T follicular helper cell (primary cell): ENCODE results near the gene CCNT1.
"Not testable (repeated sequence)": the region's sequence is repeated elsewhere in the genome, so short reads cannot be mapped to it uniquely, and the experiment has no call there.

Experiments used
- DNase-seq: peaks from one replicate; pipeline ENCODE4 v3.0.0-alpha.2; 2020; ENCODE audit warnings: low read depth
- total RNA-seq, 2 experiments: gene quantifications; one replicate each; lab custom pipeline; 2026; lab: John Stamatoyannopoulos, UW

The CCNT1 gene
- total RNA-seq: 113 to 131 reads per million in 2 experiments

DNA sequence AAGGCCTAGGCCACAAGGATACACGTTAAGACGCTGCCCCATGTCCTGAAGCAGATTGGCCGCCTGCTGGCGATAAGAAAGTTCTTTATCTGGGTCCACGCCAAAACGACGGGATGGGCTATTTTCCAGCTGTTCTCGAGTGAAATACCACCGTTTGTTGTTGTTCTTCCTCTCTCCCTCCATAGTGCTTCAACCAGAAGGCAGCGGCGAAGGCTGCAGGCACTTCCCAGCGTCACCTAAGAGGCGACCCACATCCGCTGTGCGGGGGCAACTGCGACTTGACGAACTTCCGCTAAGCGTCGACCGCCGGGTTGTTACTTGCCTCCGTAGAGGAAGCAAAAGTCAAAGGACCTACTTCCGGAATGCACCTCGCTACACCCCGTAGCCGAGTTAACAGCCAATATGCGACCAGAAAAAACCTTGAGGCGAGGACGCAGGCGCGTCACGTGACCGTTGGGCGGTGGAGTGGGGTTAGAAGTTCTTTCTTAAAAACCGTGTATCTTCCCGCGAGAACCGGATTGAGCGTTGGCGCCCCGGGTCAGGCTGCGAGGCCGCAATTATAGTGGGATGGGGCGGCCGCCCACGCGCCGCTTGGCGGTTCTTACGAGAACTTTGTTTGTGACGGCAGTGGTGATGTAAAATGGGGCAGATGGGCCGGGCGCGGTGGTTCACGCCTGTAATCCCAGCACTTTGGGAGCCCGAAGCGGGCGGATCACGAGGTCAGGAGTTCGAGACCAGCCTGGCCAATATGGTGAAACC lies at the start of gene CCNT1:
Gene CCNT1 (minus strand): TSS at position 215 of the 759 bp plus-strand sequence. CDS start 32 bp downstream, at position 183.
- DNase-seq: peak; percentile 98

DNA sequence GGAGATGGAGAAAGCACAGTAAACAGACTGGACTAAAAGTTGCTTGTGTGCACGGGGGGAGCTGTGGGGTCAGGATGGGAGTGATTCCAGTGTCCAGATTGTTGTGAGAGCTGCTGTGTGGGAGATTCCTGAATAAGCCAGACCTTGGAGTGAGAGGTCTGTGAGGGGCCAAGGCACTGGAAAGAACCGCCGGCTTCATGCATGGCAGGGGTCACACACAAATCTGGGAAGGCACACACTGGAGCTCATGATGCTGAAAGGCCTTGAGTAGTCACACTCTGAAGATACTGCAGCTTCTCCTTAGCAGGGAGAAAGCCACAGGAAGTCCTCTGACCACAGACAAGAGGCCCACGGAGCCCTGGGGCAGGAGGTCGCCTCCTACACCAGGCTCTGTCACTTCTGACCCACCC lies 49.3 kb upstream of the CCNT1 start:
- DNase-seq: no peak

DNA sequence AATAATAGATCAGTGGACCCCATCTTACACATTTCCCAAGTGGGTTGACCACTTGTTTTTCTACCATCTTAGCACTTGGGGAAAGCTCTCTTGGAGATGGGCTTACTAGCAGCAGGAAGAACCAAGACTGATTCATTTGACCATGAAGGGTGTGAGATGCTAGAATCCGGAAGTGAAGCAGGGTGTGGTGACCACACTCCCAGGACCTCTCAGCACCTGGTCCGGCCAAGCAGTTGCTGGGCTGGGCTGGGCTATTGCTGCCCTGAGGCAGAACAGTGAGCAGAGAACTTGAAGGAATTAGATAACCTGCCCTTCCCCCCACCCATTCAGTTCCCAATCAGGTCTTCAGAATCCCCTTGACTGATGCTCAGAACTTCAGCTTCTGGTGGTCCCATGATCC lies 48.0 kb upstream of the CCNT1 start:
- DNase-seq: no peak

DNA sequence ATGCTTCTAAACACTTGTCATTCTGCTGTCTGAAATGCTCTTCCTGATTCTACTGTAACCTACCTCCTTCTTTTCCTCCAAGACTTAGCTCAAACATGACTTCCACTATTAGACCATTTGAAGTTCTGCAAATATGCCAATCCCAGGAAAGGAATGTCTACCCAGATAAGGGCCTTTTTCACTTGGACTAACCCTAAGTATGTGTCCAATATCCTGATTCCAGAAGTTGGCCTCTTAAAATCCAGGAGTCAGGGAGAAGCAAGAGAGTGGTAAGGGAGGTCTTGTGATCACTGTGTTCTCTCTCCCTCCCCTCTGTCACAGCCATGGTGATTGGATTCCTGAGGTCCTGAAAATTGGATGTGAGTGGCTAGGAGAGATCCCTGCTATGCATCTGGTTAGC lies 42.2 kb upstream of the CCNT1 start:
- no peak for DNase-seq

DNA sequence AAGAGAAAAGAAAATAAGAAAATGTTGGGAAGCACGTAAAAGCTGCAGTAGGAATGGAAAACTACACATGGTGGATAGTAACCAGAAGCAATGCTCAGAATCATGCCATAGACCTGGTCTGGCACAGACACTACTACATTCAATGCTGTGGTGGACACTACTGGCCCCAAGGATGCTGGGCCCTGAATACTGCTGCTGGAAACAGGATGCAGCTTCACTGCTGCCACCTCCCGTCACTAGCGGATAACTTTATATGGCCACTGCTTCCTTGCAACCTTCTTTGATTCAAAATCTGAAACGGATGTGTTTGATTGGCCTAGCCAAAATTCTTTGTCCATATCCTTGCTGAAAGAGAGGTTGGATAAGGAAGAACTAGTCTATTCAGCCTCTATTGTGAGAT lies 41.7 kb upstream of the CCNT1 start:
- no peak for DNase-seq

DNA sequence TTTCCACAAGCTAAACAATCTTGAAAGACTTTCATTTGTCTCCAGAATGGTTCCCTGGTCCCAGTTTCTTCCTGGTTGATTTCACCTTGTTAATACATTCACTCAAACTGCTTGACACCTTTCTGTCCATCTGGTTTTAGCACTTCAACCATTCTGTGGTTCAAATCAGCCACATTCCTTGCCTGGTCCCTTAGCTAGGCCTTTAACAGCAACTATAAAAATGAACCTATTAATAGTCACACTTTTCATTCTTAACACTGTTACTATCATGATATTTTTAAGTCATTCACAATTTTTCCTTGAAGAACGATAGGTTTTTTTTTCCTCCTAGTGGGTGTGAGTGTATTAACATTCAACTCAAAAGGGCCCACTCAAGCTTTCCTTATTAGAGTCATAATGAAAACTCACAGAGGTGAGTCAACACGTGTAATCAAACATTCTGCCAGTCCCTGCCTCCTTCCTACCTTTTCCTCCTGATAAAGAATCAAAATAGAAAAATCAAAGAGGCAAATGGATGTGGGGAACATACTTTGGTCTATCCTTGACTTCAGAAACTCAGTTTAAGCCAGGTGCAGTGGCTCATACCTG lies 34.4 kb upstream of the CCNT1 start:
- DNase-seq: no peak

DNA sequence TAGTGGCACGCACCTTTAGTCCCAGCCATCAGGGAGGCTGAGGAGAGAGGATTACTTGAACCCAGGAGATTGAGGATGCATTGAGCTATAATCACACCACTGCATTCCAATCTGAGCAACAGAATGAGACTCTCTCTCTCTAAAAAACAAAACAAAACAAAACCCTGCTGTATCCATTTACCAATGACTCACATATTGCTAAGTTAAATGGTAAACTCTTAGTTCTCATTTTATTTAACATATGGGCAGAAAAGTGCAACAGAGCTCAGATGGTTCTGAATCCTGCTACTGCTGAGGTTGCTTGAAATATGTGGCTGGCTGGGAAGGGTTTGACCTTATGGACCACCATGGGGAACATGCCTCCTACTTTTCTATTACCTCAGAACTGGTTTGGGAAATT lies 33.7 kb upstream of the CCNT1 start:
- no peak for DNase-seq

DNA sequence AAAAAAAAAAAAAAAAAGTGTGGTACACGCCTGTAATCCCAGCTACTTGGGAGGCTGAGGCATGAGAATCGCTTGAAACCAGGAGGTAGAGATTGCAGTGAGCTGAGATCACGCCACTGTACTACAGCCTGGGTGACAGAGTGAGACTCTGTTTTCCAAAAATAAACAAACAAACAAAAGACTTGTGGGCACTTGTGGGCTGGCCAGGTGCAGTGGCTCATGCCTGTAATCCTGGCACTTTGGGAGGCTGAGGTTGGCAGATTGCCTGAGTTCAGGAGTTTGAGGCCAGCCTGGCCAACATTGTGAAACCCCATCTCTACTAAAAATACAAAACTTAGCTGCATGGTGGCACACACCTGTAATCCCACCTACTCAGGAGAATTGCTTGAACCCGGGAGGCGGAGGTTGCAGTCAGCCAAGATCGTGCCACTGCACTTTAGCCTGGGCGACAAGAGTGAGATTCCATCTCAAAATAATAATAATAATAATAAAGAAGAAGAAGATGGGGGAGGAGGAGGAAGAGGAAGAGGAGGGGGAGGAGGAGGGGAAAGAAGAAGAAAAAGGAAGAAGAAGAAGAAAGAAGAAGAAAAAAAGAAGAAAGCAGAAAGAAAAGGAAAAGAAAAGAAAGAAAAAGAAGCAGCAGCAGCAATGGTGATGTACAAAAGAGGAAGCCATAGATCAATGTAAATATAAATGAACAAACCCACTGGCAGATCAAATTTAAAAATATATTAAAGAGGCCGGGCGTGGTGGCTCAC lies 27.9 kb upstream of the CCNT1 start:
- no peak for DNase-seq

DNA sequence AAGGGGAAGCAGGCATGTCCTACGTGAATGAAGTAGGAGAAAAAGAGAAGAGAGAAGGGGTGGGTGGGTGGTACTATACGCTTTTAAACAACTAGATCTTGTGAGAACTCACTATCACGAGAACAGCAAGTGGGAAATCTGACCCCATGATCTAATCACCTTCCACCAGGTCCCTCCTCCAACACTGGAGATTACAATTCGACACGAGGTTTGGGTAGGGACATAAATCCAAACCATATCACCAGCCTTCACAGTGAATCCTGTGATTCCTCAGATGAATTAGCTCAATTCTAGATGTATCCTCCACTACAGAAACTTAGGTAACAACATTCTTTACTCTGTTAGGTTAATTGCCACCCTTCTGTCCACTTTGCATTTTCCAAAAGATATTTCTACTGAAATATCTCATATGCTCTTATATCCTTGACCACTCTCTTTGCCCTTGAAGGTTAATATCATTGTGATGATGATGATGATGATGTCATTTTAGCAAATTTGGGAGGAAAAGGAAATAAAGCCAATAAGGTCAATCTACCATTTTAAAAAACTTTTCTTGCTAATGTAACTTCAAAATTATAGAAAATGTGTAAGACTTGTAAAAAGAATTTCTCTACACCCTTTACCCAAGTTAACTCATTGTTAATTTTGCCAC lies 23.2 kb upstream of the CCNT1 start:
- no peak for DNase-seq

DNA sequence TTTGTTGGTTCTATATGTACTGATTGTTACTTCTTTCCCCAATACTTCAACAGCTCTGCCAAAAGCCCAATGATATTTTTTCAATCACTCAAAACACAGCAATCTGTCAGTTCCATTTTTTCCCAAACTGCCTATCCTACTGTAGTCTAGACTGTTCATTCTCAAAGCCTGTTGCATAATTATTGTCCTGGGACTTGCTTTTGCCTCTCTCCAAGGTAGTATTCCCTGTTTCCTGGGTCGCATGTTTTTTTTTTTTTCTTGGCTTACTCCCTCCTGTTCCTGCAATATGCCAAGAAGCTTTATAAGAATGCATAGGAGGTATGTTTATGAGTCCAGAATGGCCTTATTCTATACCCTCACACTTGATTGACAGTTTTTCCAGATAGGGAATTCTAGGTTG lies 19.9 kb upstream of the CCNT1 start:
- no peak for DNase-seq

DNA sequence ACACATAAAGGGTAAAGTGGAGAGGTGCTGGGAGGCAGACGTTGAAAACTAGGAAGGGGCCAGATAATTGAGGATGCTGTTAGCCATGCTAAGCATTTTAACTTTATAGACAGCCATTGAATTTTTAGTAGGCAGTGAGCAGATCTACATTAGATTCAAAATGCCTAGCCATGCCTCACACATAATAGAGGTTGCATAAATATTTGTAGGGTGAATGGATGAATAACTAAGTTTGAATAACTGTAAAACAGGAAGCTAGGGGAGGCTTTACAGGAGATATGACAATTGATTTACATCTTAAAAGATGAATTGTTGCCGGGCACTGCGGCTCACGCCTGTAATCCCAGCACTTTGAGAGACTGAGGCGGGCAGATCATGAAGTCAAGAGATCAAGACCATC lies 12.3 kb upstream of the CCNT1 start:
- DNase-seq: no peak

DNA sequence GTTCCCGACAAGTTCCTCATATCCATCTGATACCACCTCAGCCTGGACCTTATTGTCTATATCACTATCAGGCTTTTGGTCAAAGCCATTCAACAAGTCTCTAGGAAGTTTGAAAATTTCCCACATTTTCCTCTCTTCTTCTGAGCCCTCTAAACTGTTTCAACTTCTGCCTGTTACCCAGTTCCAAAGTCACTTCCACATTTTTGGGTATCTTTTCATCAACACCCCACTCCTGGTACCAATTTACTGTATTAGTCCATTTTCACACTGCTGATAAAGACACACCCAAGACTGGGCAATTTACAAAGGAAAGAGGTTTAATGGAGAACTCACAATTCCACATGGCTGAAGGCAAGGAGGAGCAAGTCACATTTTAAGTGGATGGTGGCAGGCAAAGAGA lies 4.2 kb upstream of the CCNT1 start:
- DNase-seq: not testable (repeated sequence)

DNA sequence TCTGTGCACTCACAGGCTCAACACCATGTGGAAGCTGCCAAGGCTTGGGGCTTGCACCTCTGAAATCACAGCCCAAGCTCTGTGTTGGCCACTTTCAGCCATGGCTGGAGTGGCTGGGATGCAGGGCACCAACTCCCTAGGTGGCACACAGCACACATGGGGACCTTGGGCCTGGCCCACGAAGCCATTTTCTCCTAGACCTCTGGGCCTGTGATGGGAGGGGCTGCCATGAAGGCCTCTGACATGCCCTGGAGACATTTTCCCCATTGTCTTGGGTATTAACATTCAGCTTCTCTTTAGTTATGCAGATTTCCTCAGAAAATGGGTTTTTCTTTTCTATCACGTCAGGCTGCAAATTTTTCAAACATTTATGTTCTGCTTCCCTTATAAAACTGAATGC lies 3.7 kb upstream of the CCNT1 start:
- not testable (repeated sequence) for DNase-seq

DNA sequence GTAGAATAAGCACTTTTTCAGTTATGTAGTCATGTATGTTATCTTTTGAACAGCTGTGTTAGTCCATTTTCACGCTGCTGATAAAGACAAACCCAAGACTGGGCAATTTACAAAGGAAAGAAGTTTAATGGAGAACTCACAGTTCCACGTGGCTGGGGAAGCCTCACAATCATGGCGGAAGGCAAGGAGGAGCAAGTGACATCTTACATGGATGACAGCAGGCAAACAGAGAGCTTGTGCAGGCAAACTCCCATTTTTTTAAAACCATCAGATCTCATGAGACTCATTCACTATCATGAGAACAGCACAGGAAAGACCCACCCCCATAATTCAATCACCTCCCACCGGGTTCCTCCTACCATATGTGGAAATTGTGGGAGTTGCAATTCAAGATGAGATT lies 2.5 kb upstream of the CCNT1 start:
- DNase-seq: not testable (repeated sequence)

DNA sequence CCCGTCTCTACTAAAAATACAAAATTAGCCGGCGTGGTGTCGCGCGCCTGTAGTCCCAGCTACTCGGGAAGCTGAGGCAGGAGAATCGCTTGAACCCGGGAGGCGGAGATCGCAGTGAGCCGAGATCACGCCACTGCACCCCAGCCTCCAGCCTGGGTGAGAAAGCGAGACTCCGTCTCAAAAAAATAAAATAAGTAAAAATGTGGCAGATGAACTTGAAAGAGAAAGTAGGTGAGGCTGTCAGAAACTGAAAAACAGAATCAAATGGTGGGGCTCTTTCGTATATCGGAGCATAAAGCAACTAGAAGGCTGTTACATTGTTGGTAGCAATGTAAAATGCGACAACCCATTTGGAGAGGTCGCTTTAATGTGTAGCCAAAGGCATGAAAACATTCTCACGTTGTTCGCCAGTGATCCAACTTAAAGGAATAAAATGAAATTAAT lies 767 bp upstream of the CCNT1 start:
- DNase-seq: no peak

DNA sequence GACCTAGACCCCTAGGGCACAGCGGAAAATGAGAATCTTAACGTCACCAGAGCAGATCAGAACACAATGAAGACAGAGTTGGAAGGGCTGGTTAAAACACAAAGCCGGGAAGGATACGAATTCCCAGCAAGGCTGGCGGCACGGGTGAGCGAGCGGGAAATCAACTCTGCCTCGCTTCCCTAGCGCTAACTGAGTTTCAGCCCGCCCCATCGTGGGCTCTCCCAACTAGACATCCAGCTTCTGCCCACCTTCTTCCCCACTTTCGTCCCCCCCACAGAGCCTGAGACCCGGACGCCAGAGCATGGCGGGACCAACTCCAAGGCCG lies 377 bp downstream of the CCNT1 start:
- no peak for DNase-seq

DNA sequence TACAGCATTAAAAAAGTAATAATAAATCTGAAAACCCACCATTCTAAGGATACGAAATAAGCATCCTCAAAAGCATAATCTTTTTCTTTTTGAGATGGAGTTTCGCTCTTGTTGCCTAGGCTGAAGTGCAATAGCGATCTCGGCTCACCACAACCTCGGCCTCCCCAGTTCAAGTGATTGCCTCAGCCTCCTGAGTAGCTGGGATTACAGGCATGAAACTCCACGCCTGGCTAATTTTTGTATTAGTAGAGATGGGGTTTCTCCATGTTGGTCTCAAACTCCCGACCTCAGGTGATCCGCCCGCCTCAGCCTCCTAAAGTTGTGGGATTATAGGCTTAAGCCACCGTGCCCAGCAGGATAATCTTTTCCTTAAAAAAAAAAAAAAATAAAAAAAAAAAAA lies 4.3 kb downstream of the CCNT1 start:
- DNase-seq: no peak

DNA sequence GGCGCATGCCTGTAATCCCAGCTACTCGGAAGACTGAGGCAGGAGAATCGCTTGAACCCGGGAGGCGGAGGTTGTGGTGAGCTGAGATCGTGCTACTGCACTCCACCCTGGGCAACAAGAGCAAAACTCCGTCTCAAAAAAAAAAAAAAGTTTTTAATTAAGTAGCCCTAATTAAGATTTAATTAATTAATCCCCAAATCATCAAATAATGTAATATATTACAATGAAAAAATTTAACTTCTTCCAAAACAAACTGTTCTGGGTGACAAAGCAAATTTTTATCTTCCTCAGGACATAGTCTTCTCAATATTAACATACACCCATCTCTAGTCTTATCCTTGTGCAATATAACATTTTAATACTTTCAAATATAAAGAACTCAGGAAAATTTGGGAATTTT lies 17.7 kb downstream of the CCNT1 start:
- DNase-seq: not testable (repeated sequence)

DNA sequence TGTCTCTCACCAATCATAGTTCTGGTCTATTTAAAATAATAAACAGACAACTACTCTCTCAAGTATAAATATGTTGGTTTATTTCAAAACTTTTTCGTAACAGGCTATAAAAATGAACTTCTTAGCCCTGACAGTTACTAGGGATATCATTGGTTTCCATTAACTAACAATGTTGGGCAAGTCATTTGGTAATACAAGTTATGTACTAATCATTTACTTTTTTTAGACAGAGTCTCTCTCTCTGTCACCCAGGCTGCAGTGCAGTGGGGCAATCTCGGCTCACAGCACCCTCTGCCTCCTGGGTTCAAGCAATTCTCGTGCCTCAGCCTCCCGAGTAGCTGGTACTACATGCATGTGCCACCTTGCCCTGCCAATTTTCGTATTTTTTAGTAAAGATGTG lies 19.9 kb downstream of the CCNT1 start:
- DNase-seq: no peak

DNA sequence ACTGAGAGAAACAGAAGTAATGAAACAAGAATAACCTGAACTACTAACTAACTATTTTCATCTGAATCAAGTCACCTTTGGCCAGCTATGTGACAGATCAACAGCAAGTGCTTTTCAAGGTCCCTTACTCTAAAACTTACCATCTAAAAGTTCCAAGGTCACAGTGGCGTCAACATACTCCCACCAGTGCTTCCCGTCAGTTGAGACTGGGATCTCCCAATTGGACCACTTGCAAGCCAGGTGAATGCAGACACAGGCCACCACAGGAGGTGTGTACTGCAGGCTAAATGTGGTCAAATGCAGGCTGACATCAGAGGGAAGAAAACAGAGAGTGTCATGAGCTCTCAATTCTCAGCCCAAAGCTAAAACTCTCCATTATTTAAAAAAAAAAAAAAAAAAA lies 20.6 kb downstream of the CCNT1 start:
- no peak for DNase-seq

DNA sequence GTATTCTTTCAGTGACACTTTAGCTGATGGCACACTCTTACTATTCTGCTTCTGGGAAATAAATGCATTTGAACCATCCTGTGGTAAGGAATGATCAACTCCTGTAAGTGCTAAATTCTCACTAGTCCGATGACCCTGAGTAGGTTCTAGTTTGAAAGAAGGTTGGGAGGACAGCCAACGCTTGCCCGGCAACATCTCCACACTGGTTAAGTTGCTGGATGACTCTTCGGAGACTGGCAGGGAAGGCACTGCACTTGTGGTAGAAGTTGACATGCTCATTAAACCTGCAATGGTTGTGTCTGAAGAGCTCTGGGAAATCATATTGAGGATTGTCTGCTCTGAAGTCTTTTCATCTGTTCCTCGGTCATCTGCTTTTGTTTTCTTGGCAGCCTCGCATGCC lies 22.5 kb downstream of the CCNT1 start:
- no peak for DNase-seq

DNA sequence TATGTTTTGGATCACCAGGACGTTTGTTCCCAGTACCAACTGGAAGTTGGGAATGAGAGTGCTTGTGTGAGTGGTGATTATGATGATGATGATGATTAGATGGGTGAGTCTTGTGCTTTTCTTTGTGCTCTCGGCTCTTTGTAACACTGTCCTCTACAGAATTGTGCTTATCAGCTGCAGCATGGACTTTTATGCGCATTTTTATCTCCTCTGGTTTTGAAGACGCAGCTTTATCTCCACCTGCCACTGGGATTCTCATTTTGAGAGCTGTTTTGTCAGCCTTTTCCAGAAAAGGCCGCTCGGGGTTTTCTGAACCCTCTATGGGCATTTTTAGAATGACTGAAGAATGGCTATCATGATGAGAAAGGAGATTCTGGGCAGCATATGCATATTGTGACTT lies 22.9 kb downstream of the CCNT1 start:
- DNase-seq: no peak
